HG03139 (cell line): Measurements from ENCODE around the gene DUSP12.
"Not testable (repeated sequence)": the region's sequence is repeated elsewhere in the genome, so short reads cannot be mapped to it uniquely, and the experiment has no call there.

ENCODE experiments used
- ATAC-seq: cut with Tn5 transposase; IDR thresholded peaks from one replicate; pipeline ENCODE4 v1.9.1; 2021; ENCODE audit not compliant: unreplicated experiment

The DUSP12 gene

DNA sequence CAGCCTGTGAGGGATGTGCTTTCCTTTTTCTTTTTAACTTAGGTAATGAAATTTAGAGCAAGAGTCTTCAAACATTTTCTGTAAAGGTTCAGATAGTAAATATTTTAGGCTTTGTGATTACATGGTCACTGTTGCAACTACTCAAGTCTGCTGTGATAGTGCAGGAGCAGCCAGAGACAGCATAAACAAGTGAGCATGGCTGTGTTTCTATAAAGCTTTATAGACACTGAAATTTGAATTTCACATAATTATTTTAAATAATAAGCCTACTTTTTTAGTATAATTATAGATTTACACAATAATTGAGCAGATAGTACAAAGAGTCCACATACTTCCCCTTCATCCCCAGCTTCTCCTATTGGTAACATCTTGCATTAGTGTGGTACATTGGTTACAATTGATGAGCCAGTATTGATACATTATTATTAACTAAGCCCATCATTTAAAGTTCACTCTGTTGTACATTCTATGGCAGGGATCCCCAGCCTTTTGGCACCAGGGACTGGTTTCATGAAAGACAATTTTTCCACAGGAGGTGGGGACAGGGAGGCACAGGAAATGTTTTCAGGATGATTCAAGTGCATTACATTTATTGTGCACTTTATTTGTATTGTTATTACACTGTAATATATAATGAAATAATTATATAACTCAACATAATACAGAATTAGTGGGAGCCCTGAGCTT, 19.5 kb downstream of the DUSP12 start:
- no peak for ATAC-seq

DNA sequence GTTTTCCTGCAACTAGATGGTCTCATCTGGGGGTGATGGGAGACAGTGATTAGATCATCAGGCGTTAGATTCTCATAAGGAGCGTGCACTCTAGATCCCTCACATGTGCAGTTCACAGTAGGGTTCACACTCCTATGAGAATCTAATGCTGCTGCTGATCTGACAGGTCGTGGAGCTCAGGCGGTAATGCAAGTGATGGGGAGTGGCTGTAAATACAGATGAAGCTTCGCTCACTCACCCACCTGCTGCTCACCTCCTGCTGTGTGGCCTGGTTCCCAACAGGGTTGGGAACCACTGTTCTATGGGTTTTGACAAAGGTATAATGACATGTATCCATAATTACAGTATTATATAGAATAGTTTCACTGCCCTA, 20.1 kb downstream of the DUSP12 start:
- not testable (repeated sequence) for ATAC-seq

DNA sequence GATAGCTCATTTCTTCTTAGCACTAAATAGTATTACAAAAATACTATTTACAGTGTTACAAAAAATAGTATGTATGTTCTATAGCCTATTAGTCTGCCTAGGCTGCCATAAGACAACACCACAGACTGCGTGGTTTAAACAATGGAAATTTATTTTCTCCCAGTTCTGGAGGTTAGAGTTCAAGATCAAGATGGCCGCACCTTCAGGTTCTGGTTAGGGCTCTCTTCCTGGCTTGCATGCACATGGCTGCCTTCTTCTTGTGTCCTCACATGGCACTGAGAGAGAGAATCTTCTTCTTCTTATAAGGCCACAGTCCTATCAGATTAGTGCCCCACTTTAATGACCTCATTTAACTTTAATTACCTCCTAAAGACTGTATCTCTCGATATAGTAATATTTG, 20.7 kb downstream of the DUSP12 start:
- no peak for ATAC-seq

DNA sequence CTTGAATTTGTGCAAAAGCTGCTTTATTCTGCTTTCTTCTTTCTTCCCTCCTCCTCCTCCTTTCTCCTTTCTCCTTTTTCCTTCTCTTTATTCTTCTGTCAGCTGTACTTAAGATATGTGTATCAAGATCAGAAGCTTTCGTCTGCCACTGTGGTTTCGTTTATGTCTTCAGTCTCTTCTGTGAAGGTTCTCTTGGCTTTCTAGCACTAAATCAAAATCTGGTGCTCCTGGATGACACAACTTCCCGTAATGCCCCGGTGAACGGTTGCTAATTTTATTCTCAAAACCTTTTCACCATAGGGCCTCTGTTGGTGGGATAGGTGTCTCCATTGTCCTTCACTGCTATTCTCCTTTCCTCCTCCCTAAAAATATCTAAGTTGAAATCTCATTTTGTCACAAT, 21.6 kb downstream of the DUSP12 start:
- no peak for ATAC-seq

DNA sequence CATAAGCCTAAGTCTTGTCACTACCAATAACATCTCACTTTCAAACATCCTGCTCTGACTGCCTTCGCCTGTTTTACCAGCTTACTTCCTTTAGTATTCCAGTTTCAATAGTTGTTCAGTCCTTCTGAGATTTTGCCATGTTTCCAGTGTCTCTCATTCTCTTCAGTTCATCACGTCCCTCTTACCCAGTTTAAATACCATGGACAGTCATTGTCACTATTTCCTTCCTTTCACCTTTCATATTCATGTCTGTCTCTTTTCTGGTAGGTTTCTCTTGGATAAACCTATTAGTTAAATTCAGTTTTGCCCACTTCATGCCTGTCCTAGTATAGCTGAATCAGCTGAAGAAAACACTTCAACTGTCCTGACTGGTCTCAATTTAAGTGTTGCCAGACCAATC, 22.4 kb downstream of the DUSP12 start:
- ATAC-seq, result no peak

DNA sequence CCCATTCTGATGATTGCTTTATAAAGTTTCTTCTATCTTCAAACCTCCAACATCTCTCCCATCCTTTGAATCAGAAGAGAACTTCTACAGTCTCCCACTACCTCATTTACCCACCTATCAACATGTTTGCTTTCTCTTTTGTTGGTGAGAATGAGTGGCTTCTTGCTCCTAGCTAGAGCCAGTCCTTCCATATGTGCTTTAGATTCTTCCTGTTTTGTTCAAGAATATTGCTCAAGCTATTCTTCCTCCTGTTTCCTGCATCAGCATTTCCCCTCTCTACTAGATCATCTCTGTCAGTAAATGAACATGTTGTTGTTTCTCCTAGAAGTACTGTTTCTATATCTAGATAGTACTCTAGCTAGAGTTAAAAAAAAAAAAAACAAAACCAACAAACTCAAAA, 22.8 kb downstream of the DUSP12 start:
- ATAC-seq, result no peak

DNA sequence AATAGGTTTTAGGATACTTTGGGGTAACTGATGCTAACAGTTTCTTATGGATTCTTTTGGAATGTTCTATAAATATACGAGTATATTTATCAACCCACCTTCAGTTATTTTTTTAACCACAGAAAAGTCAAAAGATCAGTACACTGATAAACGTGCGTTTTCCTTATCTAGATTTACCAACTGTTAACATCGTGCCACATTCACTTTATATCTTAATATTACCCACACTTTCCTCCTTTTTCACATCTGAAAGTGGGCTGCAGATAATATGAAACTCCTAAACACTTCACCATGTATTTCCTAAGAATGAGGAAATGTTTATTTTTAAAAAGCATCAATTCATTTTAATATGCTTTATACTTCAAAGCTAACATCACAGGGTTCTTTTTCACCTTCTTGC, 24.2 kb downstream of the DUSP12 start:
- no peak for ATAC-seq

DNA sequence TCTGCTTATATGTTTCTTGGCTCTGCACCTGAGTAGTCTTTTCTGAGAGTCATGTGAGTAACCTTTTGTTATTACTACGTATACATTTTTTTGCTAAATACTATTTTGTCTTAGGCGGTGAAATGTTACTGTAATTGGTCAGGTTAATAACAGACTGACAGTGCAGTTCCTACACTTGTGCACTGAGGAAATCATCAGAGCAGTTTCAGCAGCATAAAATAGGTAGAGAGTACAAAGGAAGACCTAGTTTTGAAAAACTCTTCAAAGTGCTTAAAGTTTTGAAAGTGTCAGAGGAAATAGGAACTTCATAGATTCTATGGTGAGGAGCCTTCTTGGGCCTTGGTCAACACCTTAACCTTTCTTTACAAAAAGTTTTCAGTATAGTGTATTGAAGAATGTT, 27.7 kb downstream of the DUSP12 start:
- ATAC-seq, result no peak

DNA sequence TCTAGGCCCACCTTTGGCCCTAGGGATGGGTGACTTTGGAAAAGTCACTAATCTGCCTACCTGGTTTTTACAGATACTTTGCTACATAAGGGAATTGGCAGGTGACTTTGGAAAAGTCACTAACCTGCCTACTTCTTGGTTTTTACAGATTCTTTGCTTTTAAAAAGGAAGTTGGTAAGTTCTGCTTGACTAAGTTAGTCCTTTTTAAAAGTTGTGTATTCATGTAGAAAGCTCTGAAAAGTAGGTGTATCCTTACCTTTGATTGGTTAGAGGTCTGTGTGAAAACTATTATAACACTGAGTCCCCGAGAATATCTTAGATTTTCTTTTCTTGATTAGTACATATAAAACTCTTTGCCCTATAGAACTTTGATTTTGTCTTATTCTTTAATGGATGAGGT, 28.9 kb downstream of the DUSP12 start:
- ATAC-seq, result no peak

DNA sequence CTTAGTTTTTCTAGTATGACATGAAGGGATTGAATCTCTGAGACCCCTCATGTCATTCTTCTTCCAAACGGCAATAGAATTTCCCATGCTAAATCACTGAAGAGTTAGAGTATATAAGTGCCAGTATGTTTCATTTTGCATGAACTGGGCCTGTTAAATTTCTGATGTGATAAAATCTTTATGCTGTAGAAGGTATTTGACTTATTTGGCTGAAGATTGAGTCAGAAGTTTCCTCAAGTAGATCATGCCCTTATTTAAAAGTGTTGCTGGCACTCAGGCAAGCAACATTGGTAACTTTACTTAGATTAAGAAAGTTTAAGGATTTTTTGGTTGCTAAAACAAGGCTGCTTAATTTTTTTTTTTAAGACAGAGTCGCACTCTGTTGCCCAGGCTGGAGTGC, 29.8 kb downstream of the DUSP12 start:
- ATAC-seq, result no peak

DNA sequence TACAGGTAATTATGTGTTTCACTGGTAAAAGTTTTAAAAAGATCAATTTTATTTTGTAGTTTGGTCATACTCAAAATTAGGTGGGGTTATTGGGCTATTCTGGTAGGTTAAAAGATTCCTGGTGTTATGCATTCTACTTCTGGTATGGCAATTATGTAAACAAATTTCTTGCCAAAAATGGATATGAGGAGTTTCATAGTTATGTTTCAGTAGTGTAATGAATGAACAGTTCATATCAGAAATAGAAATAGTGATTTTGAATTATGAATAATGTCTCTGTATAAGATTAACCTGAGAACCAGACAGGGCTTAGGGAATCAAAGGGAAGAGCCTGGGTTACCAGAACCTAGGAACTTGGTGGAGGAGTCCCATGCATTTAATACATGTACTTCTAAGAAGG, 32.4 kb downstream of the DUSP12 start:
- no peak for ATAC-seq

DNA sequence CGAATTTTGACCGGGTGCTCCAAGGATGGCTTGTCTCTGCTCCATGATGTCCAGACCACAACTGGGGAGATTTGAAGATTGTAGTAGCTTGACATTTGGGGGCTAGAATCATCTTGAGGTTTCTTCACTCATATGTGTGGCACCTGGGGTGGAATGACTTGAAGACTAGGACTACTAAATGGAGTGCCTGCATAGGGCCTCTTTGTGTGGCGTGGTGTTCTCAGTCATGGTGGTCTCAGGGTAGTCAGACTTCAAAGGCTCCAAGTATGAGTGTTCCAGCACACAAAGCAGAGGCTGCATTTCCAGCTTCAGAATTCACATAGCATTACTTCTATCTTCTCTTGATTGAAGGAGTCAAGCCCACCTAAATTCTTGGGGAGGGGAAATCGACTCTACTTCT, 33.3 kb downstream of the DUSP12 start:
- ATAC-seq, result no peak

DNA sequence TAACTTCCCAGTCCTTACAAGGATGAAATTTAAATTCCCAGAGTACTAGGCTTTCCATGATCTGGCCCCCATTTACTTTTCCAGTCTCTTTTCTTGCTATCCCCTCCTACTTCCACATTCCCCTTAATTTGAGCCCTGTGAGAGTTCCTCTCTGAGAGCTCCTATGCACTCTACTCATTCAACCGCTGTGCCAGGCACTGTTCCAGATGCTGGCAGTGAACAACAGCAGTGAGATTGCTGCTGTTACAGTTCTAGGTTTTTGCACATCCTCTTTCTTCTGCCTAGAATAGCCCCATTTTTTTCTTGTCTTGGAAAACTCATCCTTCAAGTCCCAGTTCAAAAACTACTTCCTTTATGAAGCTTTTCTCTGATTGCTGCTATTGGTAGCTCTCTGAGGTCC, 35.4 kb downstream of the DUSP12 start:
- ATAC-seq, result no peak

DNA sequence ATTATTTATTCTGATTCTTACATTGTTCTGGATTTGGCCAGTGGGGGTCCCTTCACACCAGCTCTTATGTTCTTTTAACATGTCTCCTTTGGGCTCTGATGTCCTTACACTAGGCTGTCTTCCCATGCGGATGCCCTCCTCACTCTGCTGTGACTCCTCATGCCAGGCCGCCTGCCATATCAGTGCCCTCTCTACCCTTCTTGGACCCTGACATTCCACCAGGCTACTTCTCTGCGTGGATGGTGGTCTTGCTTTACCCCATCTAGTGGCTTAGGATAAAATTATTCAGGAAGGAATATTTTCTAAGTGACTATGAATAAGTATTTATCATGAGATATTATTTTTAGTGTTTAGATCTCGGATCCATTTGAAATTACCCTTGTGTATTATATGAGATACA, 37.8 kb downstream of the DUSP12 start:
- no peak for ATAC-seq

DNA sequence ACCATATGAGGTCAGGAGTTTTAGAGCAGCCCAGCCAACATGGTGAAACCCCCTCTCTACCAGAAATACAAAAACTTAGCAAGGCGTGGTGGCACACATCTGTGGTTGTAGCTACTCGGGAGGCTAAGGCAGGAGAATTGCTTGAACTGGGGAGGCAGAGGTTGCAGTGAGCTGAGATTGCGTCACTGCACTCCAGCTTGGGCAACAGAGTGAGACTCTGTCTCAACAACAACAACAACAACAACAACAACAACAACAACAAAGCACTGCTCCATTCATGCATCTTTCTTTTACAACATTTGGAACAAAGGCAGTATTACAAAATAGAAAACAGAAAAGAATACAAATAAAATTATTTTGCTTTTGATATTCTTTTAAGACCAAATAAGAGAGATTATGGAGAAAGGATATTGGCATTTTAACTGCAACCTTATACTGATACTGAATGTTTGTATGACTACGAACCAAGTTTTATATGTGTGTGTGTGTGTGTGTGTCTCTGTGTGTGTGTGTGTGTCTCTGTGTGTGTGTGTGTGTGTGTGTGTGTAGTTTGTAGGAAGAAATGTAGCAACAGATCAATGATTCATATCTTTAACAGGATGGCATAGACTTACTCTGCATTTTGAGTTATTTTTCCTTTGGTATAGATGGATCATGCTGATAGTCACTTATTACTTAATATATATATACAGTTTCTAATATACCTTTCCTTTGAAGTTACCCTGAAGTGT, 41.2 kb downstream of the DUSP12 start:
- no peak for ATAC-seq

DNA sequence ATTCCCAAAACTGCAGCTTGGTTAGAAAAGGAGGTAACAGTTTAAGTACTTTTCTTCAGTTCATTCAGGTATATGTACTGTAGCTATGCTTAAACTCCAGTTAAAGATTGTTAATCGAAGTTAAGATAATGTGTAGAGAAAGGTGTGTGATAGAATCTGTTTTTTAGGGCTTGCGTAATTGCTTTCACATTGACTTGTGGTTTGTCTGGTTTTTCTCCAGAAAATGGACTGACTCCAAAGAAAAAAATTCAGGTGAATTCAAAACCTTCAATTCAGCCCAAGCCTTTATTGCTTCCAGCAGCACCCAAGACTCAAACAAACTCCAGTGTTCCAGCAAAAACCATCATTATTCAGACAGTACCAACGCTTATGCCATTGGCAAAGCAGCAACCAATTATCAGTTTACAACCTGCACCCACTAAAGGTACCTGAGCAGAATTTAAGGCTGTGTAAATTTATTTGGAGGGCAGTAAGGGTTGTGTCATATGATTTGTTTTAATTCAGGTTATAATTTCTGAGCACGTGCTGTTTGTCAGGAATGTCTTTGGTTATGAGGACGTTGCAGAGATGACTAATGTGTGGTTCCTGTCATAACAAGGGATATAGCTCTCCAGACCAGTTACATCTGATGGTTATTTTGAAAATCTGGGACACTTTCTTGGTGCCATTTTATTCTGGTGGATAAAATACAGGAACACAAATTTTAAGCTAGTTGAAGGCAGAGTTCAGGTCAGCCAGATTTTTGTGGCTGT, 42.5 kb downstream of the DUSP12 start:
- no peak for ATAC-seq

DNA sequence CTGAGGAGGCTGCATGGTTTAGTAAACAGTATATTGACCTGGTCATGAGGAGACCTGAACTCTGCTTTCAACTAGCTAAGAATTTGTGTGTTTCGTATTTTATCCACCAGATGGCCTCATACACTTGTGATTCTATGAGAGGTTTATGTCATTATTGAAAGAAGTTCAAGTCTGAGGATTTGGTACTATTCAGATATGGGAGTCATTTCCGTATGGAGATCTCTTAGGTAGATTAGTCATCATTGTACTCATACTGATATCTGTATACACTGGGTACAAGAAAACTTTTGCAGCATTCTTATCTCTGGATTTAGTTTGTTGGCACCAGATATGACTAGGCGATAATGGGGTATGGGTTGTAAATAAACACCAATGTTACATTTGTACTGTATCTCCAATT, 43.2 kb downstream of the DUSP12 start:
- no peak for ATAC-seq

DNA sequence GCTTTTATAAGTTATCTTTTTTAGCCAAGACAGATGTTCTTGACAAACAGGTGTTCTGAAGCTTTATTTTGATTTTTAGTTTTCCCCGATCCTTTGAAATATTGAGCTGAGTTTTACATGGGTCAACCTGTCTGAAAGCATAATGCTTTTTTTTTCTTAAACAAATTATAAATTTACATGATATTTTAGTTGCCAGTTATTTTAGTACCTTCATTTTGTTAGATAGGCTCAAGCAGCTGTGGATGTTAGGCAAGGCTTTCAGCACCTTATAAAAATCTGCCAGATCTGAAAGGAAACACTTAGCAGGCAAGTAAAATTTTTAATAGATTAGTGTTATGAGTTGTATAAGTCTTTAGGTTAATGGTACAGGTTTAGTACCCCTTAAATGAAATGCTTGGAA, 50.2 kb downstream of the DUSP12 start:
- no peak for ATAC-seq

DNA sequence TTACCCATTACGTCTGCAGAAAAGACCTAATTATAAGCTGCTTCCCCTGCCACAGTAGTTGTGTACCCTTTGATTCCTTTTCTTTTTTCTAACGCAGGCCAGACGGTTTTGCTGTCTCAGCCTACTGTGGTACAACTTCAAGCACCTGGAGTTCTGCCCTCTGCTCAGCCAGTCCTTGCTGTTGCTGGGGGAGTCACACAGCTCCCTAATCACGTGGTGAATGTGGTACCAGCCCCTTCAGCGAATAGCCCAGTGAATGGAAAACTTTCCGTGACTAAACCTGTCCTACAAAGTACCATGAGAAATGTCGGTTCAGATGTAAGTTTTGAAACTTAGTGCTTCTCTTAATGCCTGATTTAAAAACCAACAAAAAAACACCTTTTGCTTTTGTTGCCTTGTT, 52.4 kb downstream of the DUSP12 start:
- ATAC-seq, result no peak

DNA sequence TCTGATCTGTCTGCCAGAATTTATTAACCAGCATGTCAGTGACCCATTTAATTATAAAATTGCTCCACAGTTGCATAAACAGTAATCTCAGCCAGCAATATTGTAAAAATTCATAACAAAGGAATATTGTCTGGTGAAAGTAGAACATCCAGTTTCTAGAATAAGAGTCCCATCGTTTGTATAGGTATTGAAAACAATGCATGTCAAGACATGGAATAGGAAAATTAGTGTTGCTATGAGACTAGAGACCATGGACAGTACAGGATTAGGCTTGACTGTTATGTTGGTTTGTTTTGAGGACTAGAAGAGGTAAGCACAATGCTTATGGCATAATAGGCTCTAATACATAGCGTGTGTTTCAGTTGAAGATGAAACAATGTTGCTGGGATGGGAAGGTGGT, 53.6 kb downstream of the DUSP12 start:
- no peak for ATAC-seq

DNA sequence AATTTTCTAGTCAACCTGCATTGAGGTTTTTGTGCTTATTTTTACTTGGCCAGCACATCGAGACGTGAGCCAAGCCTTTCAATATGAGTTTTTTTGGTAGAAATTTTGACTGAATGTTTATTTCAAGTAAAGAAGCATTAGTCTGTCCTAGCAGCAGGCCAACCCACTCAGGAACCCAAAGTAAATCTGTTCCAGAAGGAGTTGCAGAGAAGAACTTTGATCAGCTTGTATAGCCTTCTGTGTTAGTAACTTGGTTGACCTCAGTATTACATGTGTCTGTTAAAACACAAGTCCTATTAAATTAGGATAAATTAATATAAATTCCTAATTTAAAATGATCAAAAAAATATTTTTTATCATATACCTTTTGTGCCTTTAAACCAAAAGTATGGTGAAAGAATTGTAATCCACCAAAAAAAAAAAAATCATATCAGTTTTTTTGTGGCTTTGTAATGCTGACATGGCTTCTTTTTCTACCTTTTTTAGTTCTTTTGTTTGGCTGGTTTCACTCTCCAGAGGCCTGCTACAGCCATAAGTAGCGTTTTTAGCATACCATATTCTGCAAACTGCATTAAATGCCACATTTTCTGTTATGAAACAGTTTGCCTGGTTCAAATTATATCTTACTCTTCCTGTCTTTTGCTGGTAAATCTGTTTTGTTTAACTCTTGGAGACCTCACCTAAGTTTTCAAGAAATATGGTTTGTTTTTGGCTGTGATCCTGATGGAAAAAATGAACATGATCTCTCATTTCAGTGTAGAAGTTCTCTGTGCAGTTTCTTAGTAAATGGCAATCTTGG, 56.0 kb downstream of the DUSP12 start:
- no peak for ATAC-seq
